Panc1 (cell line): ENCODE measurements around the gene PRKAG2. TPM values are rescaled to one million over a fixed set of nuclear protein-coding genes. Genes with fewer than 3 reads are reported as not detected.

Experiments
- ATAC-seq: fragments of 200-7000 bp; cut with Tn5 transposase; 2 replicates; pipeline ENCODE4 v1.9.1; 2020; ENCODE audit warnings: mild to moderate bottlenecking, moderate library complexity
- BruUV-seq: library from RNA; stranded (reverse); fragments of 400-500 nt; replicated peaks from 2 replicates; lab custom pipeline; 2021; lab: Mats Ljungman, UMichigan
- CTCF ChIA-PET: fragments of 300-600 bp; sonication (Branson Sonifier 250); formaldehyde crosslinking; loops from one replicate; lab custom pipeline; 2022; ENCODE audit warnings: antibody characterized with exemption; lab: Charles Lee
- POLR2A ChIA-PET: fragments of 300-600 bp; sonication (Branson Sonifier 250); formaldehyde crosslinking; loops from one replicate; lab custom pipeline; 2022; ENCODE audit warnings: antibody characterized with exemption; lab: Charles Lee
- DNase-seq: peaks from one replicate; pipeline ENCODE4 v3.0.0-alpha.2; 2010; ENCODE audit warnings: low read depth, low spot score
- H3K27ac ChIP-seq: 2 replicates; pipeline ENCODE4 v1.5.1; 2011; ENCODE audit warnings: mild to moderate bottlenecking, low read length, inconsistent platforms
- H3K27me3 ChIP-seq: fragments of 200-500 bp; sonication (Bioruptor generic); 2 replicates; pipeline ENCODE4 v1.6.0; 2014; ENCODE audit warnings: low read length, inconsistent platforms; ENCODE audit not compliant: control insufficient read depth, insufficient read depth
- H3K36me3 ChIP-seq: fragments of 200-500 bp; sonication (Bioruptor generic); 2 replicates; pipeline ENCODE4 v1.5.1; 2014; ENCODE audit warnings: inconsistent platforms, mild to moderate bottlenecking, low read length, moderate library complexity; ENCODE audit not compliant: control insufficient read depth, insufficient read depth
- H3K4me1 ChIP-seq: 2 replicates; pipeline ENCODE4 v1.5.1; 2011; ENCODE audit warnings: inconsistent platforms, mild to moderate bottlenecking, low read length, moderate library complexity; ENCODE audit not compliant: control insufficient read depth, insufficient read depth
- H3K4me3 ChIP-seq, 2 experiments: 2 replicates each; pipeline ENCODE4 v1.5.1; 2011 to 2012; ENCODE audit warnings: low read depth in 2 of 2, low read length in 2 of 2, mild to moderate bottlenecking in 2 of 2, inconsistent platforms in 1 of 2, moderate library complexity in 1 of 2
- H3K9me3 ChIP-seq: fragments of 200-500 bp; sonication (Bioruptor generic); 2 replicates; pipeline ENCODE4 v1.5.1; 2014; ENCODE audit warnings: low read depth, mild to moderate bottlenecking, inconsistent platforms, low read length, moderate library complexity; ENCODE audit not compliant: control insufficient read depth, insufficient read depth
- CTCF ChIP-seq: fragments of 450-650 bp; IDR thresholded peaks from 2 replicates; pipeline ENCODE4 v1.5.1; 2017; ENCODE audit warnings: mild to moderate bottlenecking
- POLR2AphosphoS5 ChIP-seq: IDR thresholded peaks from 2 replicates; pipeline ENCODE4 v1.6.1; 2012; ENCODE audit warnings: mild to moderate bottlenecking, low read depth, low read length, moderate library complexity
- REST ChIP-seq, 2 experiments: IDR thresholded peaks; 2 replicates each; pipeline ENCODE4 v1.6.1; 2011 to 2012; ENCODE audit warnings: low read depth in 2 of 2, control low read depth in 1 of 2, low read length in 1 of 2, mild to moderate bottlenecking in 1 of 2, moderate library complexity in 1 of 2; ENCODE audit not compliant: insufficient read depth in 1 of 2
- SIN3A ChIP-seq: IDR thresholded peaks from 2 replicates; pipeline ENCODE4 v1.6.1; 2012; ENCODE audit warnings: low read depth, mild to moderate bottlenecking, low read length, moderate library complexity, borderline replicate concordance; ENCODE audit not compliant: insufficient read depth
- TCF7L2 ChIP-seq: IDR thresholded peaks from 2 replicates; pipeline ENCODE4 v1.6.1; 2011; ENCODE audit warnings: mild to moderate bottlenecking, low read depth, low read length, inconsistent platforms
- in situ Hi-C: cut with HindIII; loops from 2 replicates; pipeline ENCODE4 v1.10.0; 2016; ENCODE audit warnings: low sequenced_read_pairs, low pct_unique_long_range_greater_than_20kb
- intact Hi-C: fragments of 100-400 bp; cut with micrococcal nuclease; formaldehyde crosslinking; loops from one replicate; pipeline ENCODE4 v1.10.0; 2022; ENCODE audit not compliant: unreplicated experiment
- total RNA-seq: library from RNA; stranded (reverse); gene quantifications from one replicate; pipeline ENCODE4 v1.2.1, GENCODE V29; 2021; ENCODE audit not compliant: unreplicated experiment

PRKAG2 gene
- total RNA-seq, 1 experiment from 2014 or later = 71.6 TPM

DNA sequence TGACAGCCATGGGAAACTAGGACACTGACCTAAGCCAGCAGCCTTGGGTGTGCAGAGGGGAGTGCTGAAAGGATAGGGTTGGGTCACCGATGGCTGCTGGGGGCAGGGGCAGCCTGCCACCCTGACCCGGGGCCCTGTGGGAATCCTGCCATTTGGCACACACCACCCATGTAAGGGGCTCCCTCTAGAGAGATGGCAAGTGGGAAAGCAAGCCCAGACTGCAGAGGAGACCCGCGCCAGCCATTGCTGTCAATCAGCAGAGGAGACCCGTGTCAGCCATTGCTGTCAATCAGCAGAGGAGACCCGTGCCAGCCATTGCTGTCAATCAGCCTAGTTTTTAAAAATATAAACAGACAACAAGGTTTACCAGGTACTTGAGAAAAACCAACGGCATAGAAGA is 27.4 kb upstream of the PRKAG2 start:
- ATAC-seq = no peak
- no peak for DNase-seq
- Histone ChIP-seq H3K27ac (no peak overlapping the region), H3K9me3 (no peaks in the 10 kb centered on the region), H3K4me1 (no peaks in the 10 kb centered on the region), H3K27me3 (peaks cover 13% of the 10 kb centered on the region), H3K36me3 (no peaks in the 10 kb centered on the region), H3K4me3 (no peak overlapping the region)
- CTCF ChIA-PET = no interaction called here
- no TSS peak for BruUV-seq
- intact Hi-C loops (no loop called here), in situ Hi-C loops (no loop called here)
- POLR2A ChIA-PET = no interaction called here
- TF ChIP-seq CTCF (no peak), SIN3A (no peak), REST (IDR thresholded peaks at IDR 0.05; ENCODE audit: insufficient read depth in 1 of 2, low read depth in 2 of 2, low read length in 1 of 2) (no peak), TCF7L2 (no peak), POLR2AphosphoS5 (no peak)

- H3K4me1 ChIP-seq = no peaks in the 10 kb centered on the region
- BruUV-seq = no TSS peak
- POLR2A ChIA-PET = no interaction called here
- TF ChIP-seq SIN3A = no peak
- no peak for TF ChIP-seq REST (IDR thresholded peaks at IDR 0.05; ENCODE audit: insufficient read depth in 1 of 2, low read depth in 2 of 2, low read length in 1 of 2)
- TF ChIP-seq TCF7L2 = no peak
- intact Hi-C loops = no loop called here
- CTCF ChIA-PET = no interaction called here
- DNase-seq (no peak), ATAC-seq (0 out of 2 replicates have a peak, but pooled peaks have one; percentile 40)
- H3K27me3 ChIP-seq = peaks cover 8% of the 10 kb centered on the region
- H3K36me3 ChIP-seq = no peaks in the 10 kb centered on the region
- H3K27ac ChIP-seq = no peak overlapping the region
- no peaks in the 10 kb centered on the region for H3K9me3 ChIP-seq
- in situ Hi-C loops = no loop called here
- no peak overlapping the region for H3K4me3 ChIP-seq
These were observed 26.5 kb upstream of the PRKAG2 start for GRCh38 chr7:151903249-151904032.
